IMR-90 (cell line): Measurements from ENCODE around the gene HNRNPLL.

Source experiments
- CEBPB ChIP-seq: IDR thresholded peaks from 2 replicates; pipeline ENCODE4 v1.6.1; 2012; ENCODE audit warnings: low read depth, low read length, improper control_type of control experiment
- MAZ ChIP-seq: IDR thresholded peaks from 2 replicates; pipeline ENCODE4 v1.6.1; 2012; ENCODE audit warnings: low read depth, mild to moderate bottlenecking, low read length, improper control_type of control experiment, moderate library complexity, borderline replicate concordance
- MXI1 ChIP-seq: IDR thresholded peaks from 2 replicates; pipeline ENCODE4 v1.6.1; 2012; ENCODE audit warnings: low read depth, mild to moderate bottlenecking, low read length, moderate library complexity, borderline replicate concordance
- POLR2A ChIP-seq: IDR thresholded peaks from 2 replicates; pipeline ENCODE4 v1.6.1; 2012; ENCODE audit warnings: mild to moderate bottlenecking, low read depth, low read length
- RAD21 ChIP-seq: IDR thresholded peaks from 2 replicates; pipeline ENCODE4 v1.6.1; 2012; ENCODE audit warnings: low read length, improper control_type of control experiment
- TF ChIP-seq, protein P1 (sequence below): conservative IDR thresholded peaks from 2 replicates; pipeline ENCODE4 v1.5.1; 2012; ENCODE audit warnings: mild to moderate bottlenecking, low read depth, low read length, improper control_type of control experiment
- TF ChIP-seq, protein P2 (sequence below): fragments of 150-350 bp; IDR thresholded peaks from 2 replicates; pipeline ENCODE4 v1.6.1; 2017; ENCODE audit warnings: mild to moderate bottlenecking, antibody characterized with exemption, low read length, low read depth

DNA sequence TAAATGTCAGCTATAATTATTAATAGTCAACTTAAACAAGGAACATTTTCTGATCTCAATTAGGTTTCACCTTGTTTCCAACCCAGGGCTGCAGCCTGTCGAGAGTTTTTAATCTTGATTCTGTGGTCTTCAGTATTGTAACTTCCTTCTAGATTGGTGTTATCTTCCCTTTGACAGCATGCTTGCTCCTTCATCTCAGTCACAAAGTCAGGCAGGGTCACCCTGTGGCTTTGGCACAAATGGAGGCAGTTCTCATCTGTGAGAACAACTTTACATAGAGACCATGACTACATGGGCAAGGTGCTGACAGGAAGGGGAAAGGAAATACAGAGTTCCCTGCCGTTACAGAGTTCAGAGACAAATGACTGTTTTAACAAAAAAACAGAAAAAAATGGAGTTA, 50.5 kb downstream of the HNRNPLL start:
- TF ChIP-seq, protein P1, sequence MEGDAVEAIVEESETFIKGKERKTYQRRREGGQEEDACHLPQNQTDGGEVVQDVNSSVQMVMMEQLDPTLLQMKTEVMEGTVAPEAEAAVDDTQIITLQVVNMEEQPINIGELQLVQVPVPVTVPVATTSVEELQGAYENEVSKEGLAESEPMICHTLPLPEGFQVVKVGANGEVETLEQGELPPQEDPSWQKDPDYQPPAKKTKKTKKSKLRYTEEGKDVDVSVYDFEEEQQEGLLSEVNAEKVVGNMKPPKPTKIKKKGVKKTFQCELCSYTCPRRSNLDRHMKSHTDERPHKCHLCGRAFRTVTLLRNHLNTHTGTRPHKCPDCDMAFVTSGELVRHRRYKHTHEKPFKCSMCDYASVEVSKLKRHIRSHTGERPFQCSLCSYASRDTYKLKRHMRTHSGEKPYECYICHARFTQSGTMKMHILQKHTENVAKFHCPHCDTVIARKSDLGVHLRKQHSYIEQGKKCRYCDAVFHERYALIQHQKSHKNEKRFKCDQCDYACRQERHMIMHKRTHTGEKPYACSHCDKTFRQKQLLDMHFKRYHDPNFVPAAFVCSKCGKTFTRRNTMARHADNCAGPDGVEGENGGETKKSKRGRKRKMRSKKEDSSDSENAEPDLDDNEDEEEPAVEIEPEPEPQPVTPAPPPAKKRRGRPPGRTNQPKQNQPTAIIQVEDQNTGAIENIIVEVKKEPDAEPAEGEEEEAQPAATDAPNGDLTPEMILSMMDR, result no peak
- no peak for TF ChIP-seq POLR2A
- TF ChIP-seq RAD21, result no peak
- TF ChIP-seq CEBPB, result no peak
- TF ChIP-seq, protein P2, sequence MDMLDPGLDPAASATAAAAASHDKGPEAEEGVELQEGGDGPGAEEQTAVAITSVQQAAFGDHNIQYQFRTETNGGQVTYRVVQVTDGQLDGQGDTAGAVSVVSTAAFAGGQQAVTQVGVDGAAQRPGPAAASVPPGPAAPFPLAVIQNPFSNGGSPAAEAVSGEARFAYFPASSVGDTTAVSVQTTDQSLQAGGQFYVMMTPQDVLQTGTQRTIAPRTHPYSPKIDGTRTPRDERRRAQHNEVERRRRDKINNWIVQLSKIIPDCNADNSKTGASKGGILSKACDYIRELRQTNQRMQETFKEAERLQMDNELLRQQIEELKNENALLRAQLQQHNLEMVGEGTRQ, result no peak
- TF ChIP-seq MAZ, result no peak
- no peak for TF ChIP-seq MXI1
